ENCODE measurements around the gene RHBDF2. TPM values are rescaled to one million over a fixed set of nuclear protein-coding genes. Genes with fewer than 3 reads are reported as not detected.
A peak's percentile ranks its signal among the peaks of the same experiment; 100 is the strongest.

RHBDF2 gene
- total RNA-seq, 1 experiment from 2014 or later: 52.3 TPM

DNA sequence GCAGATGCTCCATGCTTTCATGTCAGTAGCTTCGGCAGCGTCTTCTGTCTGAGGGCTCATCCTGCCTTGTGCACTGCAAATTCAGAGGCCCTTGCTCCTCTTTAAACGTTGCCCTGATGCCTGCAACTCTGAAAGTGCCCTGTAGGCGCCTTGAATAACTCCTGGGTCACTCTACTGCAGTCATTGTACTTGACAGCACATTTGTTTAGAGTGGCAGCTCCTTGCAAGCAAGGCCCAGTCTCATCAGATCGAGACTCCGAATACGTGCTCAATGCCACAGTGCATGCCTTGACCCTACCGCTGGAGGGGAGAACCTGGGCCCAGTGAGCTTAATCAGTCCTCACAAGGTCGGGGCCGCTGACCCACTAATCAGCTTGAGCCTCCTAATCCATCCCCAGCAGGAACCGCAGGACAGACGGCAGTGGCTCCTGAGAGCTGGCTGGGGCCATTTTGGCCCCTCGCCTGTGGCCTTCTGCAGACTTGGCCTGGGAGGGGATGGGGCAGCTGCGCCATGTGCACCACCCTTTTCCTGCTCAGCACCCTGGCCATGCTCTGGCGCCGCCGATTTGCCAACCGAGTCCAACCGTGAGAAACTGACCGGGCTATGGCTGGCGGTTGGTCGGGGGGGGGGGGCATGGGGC, 38.5 kb upstream of the RHBDF2 start, which contains the start of gene PRCD:
Gene PRCD, plus strand, starts transcription at position 414 of the 641 bp plus-strand sequence. Its CDS starts 98 bp downstream, at position 512.
- Histone ChIP-seq H3K27me3 (ENCODE audit: low read length) (no peaks in the 10 kb centered on the region), H3K9me2 (replicated peaks; ENCODE audit: low read length) (no peaks in the 10 kb centered on the region), H3K4me3 (ENCODE audit: low read length) (peak within 1 kb of the TSS; percentile 34; the same call in 1 of the 2 replicates), H3K9ac (ENCODE audit: low read length) (peak within 1 kb of the TSS; percentile 28; the same call in 1 of the 2 replicates), H3F3A (ENCODE audit: low read length, unreplicated experiment) (no peaks in the 10 kb centered on the region), H3K27ac (ENCODE audit: low read length) (no peak within 1 kb of the TSS), H3K36me3 (ENCODE audit: low read depth, low read length) (no peaks in the 10 kb centered on the region), H3K4me2 (ENCODE audit: low read length) (peak within 1 kb of the TSS; percentile 69), H3K9me3 (ENCODE audit: low read length) (no peaks in the 10 kb centered on the region), H2AFZ (ENCODE audit: low read length) (peak within 1 kb of the TSS; percentile 36), H4K20me1 (ENCODE audit: low read length) (no peaks in the 10 kb centered on the region), H3K79me2 (ENCODE audit: low read length) (no peaks in the 10 kb centered on the region), H3K4me1 (ENCODE audit: insufficient read depth, low read length) (peaks cover 5% of the 10 kb centered on the region; the same call in 1 of the 2 replicates)
- POLR2A ChIA-PET (ENCODE audit: unreplicated experiment): interaction anchor here (0.7 kb wide), 1 partner anchor 12 kb away, joined by 7 read pairs; no protein-coding TSS in a partner anchor
- DNase-seq (peak; percentile 26), ATAC-seq (no peak)
- intact Hi-C loops (cut with micrococcal nuclease): no loop called here
- TF ChIP-seq EZH2 (IDR thresholded peaks at IDR 0.05; ENCODE audit: low read length, unreplicated experiment) (no peak), EZH2phosphoT487 (IDR thresholded peaks at IDR 0.05; ENCODE audit: borderline replicate concordance, low read length) (no peak)
- TF ChIP-seq, protein P1, sequence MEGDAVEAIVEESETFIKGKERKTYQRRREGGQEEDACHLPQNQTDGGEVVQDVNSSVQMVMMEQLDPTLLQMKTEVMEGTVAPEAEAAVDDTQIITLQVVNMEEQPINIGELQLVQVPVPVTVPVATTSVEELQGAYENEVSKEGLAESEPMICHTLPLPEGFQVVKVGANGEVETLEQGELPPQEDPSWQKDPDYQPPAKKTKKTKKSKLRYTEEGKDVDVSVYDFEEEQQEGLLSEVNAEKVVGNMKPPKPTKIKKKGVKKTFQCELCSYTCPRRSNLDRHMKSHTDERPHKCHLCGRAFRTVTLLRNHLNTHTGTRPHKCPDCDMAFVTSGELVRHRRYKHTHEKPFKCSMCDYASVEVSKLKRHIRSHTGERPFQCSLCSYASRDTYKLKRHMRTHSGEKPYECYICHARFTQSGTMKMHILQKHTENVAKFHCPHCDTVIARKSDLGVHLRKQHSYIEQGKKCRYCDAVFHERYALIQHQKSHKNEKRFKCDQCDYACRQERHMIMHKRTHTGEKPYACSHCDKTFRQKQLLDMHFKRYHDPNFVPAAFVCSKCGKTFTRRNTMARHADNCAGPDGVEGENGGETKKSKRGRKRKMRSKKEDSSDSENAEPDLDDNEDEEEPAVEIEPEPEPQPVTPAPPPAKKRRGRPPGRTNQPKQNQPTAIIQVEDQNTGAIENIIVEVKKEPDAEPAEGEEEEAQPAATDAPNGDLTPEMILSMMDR (conservative IDR thresholded peaks at IDR 0.05; ENCODE audit: low read depth, low read length): no peak
- no TSS peak for BruUV-seq (replicated peaks)
- CTCF ChIA-PET: no interaction called here

DNA sequence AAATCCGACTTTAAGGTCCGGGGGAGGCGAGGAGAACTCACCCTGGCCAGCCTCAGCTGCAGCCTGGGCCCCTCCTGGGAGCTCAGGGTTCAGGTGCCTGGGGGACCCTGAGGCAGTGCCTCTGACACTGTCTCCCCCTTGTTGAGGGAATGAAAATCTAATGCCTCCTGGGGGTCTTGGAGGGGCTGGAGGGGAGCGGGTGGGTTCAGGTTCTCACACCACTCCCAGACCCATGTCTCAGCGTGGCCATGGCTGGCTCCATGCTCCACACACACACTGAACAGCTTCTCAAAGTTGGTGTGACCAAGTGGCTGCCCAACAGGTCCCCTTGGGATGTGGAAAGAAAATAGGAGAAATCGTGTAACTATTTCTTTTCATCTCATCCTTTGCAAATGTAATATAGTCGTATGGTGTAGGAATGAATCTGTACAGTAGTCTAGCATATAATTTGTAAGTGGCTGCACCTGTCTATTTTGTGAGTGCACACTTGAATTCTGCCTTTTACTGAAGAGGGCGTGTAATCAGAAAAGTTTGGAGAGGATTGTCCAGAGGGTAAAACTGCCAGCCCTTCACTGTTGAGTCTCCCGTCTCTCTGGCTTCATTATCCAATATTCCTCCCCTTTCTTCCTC, 37.8 kb upstream of the RHBDF2 start:
- ATAC-seq: no peak
- CTCF ChIA-PET: no interaction called here
- POLR2A ChIA-PET (ENCODE audit: unreplicated experiment): no interaction called here
- no peaks in the 10 kb centered on the region for H3K27me3 ChIP-seq (ENCODE audit: low read length)
- H3K79me2 ChIP-seq (ENCODE audit: low read length): no peaks in the 10 kb centered on the region
- H3K4me2 ChIP-seq (ENCODE audit: low read length): no peak overlapping the region
- no peaks in the 10 kb centered on the region for H3K9me3 ChIP-seq (ENCODE audit: low read length)
- DNase-seq: no peak
- H3K9ac ChIP-seq (ENCODE audit: low read length): no peak overlapping the region
- no peaks in the 10 kb centered on the region for H4K20me1 ChIP-seq (ENCODE audit: low read length)
- H2AFZ ChIP-seq (ENCODE audit: low read length): no peak overlapping the region
- no peak overlapping the region for H3K27ac ChIP-seq (ENCODE audit: low read length)
- no TSS peak for BruUV-seq (replicated peaks)
- TF ChIP-seq EZH2phosphoT487 (IDR thresholded peaks at IDR 0.05; ENCODE audit: borderline replicate concordance, low read length): no peak
- TF ChIP-seq, protein P1 (conservative IDR thresholded peaks at IDR 0.05; ENCODE audit: low read depth, low read length): no peak
- no peak for TF ChIP-seq EZH2 (IDR thresholded peaks at IDR 0.05; ENCODE audit: low read length, unreplicated experiment)
- H3K4me1 ChIP-seq (ENCODE audit: insufficient read depth, low read length): peaks cover 5% of the 10 kb centered on the region; the same call in 1 of the 2 replicates
- intact Hi-C loops (cut with micrococcal nuclease): no loop called here
- no peak overlapping the region for H3K4me3 ChIP-seq (ENCODE audit: low read length)
- H3K36me3 ChIP-seq (ENCODE audit: low read depth, low read length): no peaks in the 10 kb centered on the region
- H3F3A ChIP-seq (ENCODE audit: low read length, unreplicated experiment): no peaks in the 10 kb centered on the region
- H3K9me2 ChIP-seq (replicated peaks; ENCODE audit: low read length): no peaks in the 10 kb centered on the region
